GM18907 (cell line): ENCODE results near the gene ITPR1.

ENCODE experiments used
- ATAC-seq: cut with Tn5 transposase; IDR thresholded peaks from one replicate; pipeline ENCODE4 v1.9.1; 2021; ENCODE audit warnings: mild to moderate bottlenecking, moderate library complexity; ENCODE audit not compliant: unreplicated experiment

The ITPR1 gene

GRCh38 chr3:4820296-4821121 is 327.4 kb downstream of the ITPR1 start:
- ATAC-seq = no peak

GRCh38 chr3:4821338-4821737 is 328.2 kb downstream of the ITPR1 start:
- ATAC-seq = no peak

GRCh38 chr3:4821975-4822374 is 328.8 kb downstream of the ITPR1 start:
- ATAC-seq = peak; percentile 67

- no peak for ATAC-seq
Observed at GRCh38 chr3:4822568-4822967, 329.4 kb downstream of the ITPR1 start.

GRCh38 chr3:4823385-4823784 is 330.2 kb downstream of the ITPR1 start:
- no peak for ATAC-seq

GRCh38 chr3:4823986-4824925 is 331.1 kb downstream of the ITPR1 start:
- ATAC-seq = no peak

- no peak for ATAC-seq
Observed at GRCh38 chr3:4824926-4825325, 331.8 kb downstream of the ITPR1 start.

GRCh38 chr3:4825436-4826236 is 332.5 kb downstream of the ITPR1 start:
- ATAC-seq = peak; percentile 36

GRCh38 chr3:4826237-4827100 is 333.3 kb downstream of the ITPR1 start:
- ATAC-seq = no peak

GRCh38 chr3:4827767-4828166 is 334.6 kb downstream of the ITPR1 start:
- ATAC-seq = no peak

GRCh38 chr3:4828279-4829030 is 335.3 kb downstream of the ITPR1 start:
- ATAC-seq = no peak

- ATAC-seq = no peak
Observed at GRCh38 chr3:4829031-4829394, 335.9 kb downstream of the ITPR1 start.

GRCh38 chr3:4830586-4830914 is 337.4 kb downstream of the ITPR1 start:
- ATAC-seq = no peak

- ATAC-seq = peak; percentile 17
Observed at GRCh38 chr3:4831580-4831950, 338.4 kb downstream of the ITPR1 start.

GRCh38 chr3:4833471-4833870 is 340.3 kb downstream of the ITPR1 start:
- no peak for ATAC-seq

- ATAC-seq = peak; percentile 59
Observed at GRCh38 chr3:4834403-4834866, 341.3 kb downstream of the ITPR1 start.

GRCh38 chr3:4835616-4836043 is 342.5 kb downstream of the ITPR1 start:
- no peak for ATAC-seq

GRCh38 chr3:4836516-4836915 is 343.4 kb downstream of the ITPR1 start:
- ATAC-seq = no peak

GRCh38 chr3:4837374-4837930 is 344.3 kb downstream of the ITPR1 start:
- no peak for ATAC-seq
